ENCODE results near the gene TSC2.
"Not testable (repeated sequence)": the region's sequence is repeated elsewhere in the genome, so short reads cannot be mapped to it uniquely, and the experiment has no call there.

Gene TSC2

GRCh38 chr16:2106211-2106610 lies 58.4 kb downstream of the TSC2 start:
- not testable (repeated sequence) for H3K4me1 ChIP-seq (ENCODE audit: control insufficient read depth, insufficient read depth, low read length); H3K27me3 ChIP-seq (ENCODE audit: control insufficient read depth, insufficient read depth, low read length, poor library complexity, severe bottlenecking); H3K36me3 ChIP-seq (ENCODE audit: control insufficient read depth, insufficient read depth, low read length); H3K9me3 ChIP-seq (ENCODE audit: control insufficient read depth, low read length); H3K27ac ChIP-seq (ENCODE audit: insufficient read depth, low read depth, low read length, poor library complexity, severe bottlenecking); H3K4me3 ChIP-seq (ENCODE audit: insufficient read depth, low read depth, low read length)
- WGBS, 2 experiments = 95% methylated on average over 38 of the region's 38 CpGs

- H3K36me3 ChIP-seq (ENCODE audit: control insufficient read depth, insufficient read depth, low read length) = not testable (repeated sequence)
Measured at GRCh38 chr16:2107121-2107790, 59.5 kb downstream of the TSC2 start.

GRCh38 chr16:2107791-2108125 lies 60.0 kb downstream of the TSC2 start:
- 97% methylated on average over 21 to 23 of the region's 23 CpGs for WGBS, 2 experiments
- H3K36me3 ChIP-seq (ENCODE audit: control insufficient read depth, insufficient read depth, low read length) = not testable (repeated sequence)

More at GRCh38 chr16:2107121-2107790, 59.5 kb downstream of the TSC2 start:
- H3K9me3 ChIP-seq (ENCODE audit: control insufficient read depth, low read length); H3K27me3 ChIP-seq (ENCODE audit: control insufficient read depth, insufficient read depth, low read length, poor library complexity, severe bottlenecking); H3K4me3 ChIP-seq (ENCODE audit: insufficient read depth, low read depth, low read length); H3K4me1 ChIP-seq (ENCODE audit: control insufficient read depth, insufficient read depth, low read length); H3K27ac ChIP-seq (ENCODE audit: insufficient read depth, low read depth, low read length, poor library complexity, severe bottlenecking): not testable (repeated sequence)
- 95% methylated on average over 17 of the region's 17 CpGs for WGBS, 2 experiments

GRCh38 chr16:2108446-2109270 lies 60.9 kb downstream of the TSC2 start:
- not testable (repeated sequence) for H3K4me3 ChIP-seq (ENCODE audit: insufficient read depth, low read depth, low read length); H3K36me3 ChIP-seq (ENCODE audit: control insufficient read depth, insufficient read depth, low read length); H3K4me1 ChIP-seq (ENCODE audit: control insufficient read depth, insufficient read depth, low read length); H3K27me3 ChIP-seq (ENCODE audit: control insufficient read depth, insufficient read depth, low read length, poor library complexity, severe bottlenecking); H3K9me3 ChIP-seq (ENCODE audit: control insufficient read depth, low read length); H3K27ac ChIP-seq (ENCODE audit: insufficient read depth, low read depth, low read length, poor library complexity, severe bottlenecking)
- WGBS, 2 experiments = 97% methylated on average over 73 of the region's 73 CpGs

More at GRCh38 chr16:2107791-2108125, 60.0 kb downstream of the TSC2 start:
- H3K27ac ChIP-seq (ENCODE audit: insufficient read depth, low read depth, low read length, poor library complexity, severe bottlenecking); H3K4me3 ChIP-seq (ENCODE audit: insufficient read depth, low read depth, low read length); H3K4me1 ChIP-seq (ENCODE audit: control insufficient read depth, insufficient read depth, low read length); H3K9me3 ChIP-seq (ENCODE audit: control insufficient read depth, low read length); H3K27me3 ChIP-seq (ENCODE audit: control insufficient read depth, insufficient read depth, low read length, poor library complexity, severe bottlenecking): not testable (repeated sequence)

- not testable (repeated sequence) for H3K9me3 ChIP-seq (ENCODE audit: control insufficient read depth, low read length)
Measured at GRCh38 chr16:2109271-2109580, 61.4 kb downstream of the TSC2 start.

GRCh38 chr16:2109872-2110271 lies 62.1 kb downstream of the TSC2 start:
- not testable (repeated sequence) for H3K9me3 ChIP-seq (ENCODE audit: control insufficient read depth, low read length); H3K4me1 ChIP-seq (ENCODE audit: control insufficient read depth, insufficient read depth, low read length); H3K36me3 ChIP-seq (ENCODE audit: control insufficient read depth, insufficient read depth, low read length); H3K4me3 ChIP-seq (ENCODE audit: insufficient read depth, low read depth, low read length); H3K27ac ChIP-seq (ENCODE audit: insufficient read depth, low read depth, low read length, poor library complexity, severe bottlenecking); H3K27me3 ChIP-seq (ENCODE audit: control insufficient read depth, insufficient read depth, low read length, poor library complexity, severe bottlenecking)
- WGBS, 2 experiments = 97% methylated on average over 22 to 23 of the region's 23 CpGs

More at GRCh38 chr16:2109271-2109580, 61.4 kb downstream of the TSC2 start:
- not testable (repeated sequence) for H3K4me1 ChIP-seq (ENCODE audit: control insufficient read depth, insufficient read depth, low read length); H3K4me3 ChIP-seq (ENCODE audit: insufficient read depth, low read depth, low read length); H3K27ac ChIP-seq (ENCODE audit: insufficient read depth, low read depth, low read length, poor library complexity, severe bottlenecking); H3K36me3 ChIP-seq (ENCODE audit: control insufficient read depth, insufficient read depth, low read length); H3K27me3 ChIP-seq (ENCODE audit: control insufficient read depth, insufficient read depth, low read length, poor library complexity, severe bottlenecking)
- 95 to 97% methylated on average over 25 of the region's 25 CpGs for WGBS, 2 experiments

GRCh38 chr16:2110332-2111008 lies 62.7 kb downstream of the TSC2 start:
- not testable (repeated sequence) for H3K4me3 ChIP-seq (ENCODE audit: insufficient read depth, low read depth, low read length); H3K9me3 ChIP-seq (ENCODE audit: control insufficient read depth, low read length); H3K4me1 ChIP-seq (ENCODE audit: control insufficient read depth, insufficient read depth, low read length); H3K27ac ChIP-seq (ENCODE audit: insufficient read depth, low read depth, low read length, poor library complexity, severe bottlenecking); H3K36me3 ChIP-seq (ENCODE audit: control insufficient read depth, insufficient read depth, low read length); H3K27me3 ChIP-seq (ENCODE audit: control insufficient read depth, insufficient read depth, low read length, poor library complexity, severe bottlenecking)
- WGBS, 2 experiments = 96% methylated on average over 43 of the region's 43 CpGs

- WGBS, 2 experiments = 97 to 98% methylated on average over 36 of the region's 36 CpGs
- H3K27ac ChIP-seq (ENCODE audit: insufficient read depth, low read depth, low read length, poor library complexity, severe bottlenecking); H3K9me3 ChIP-seq (ENCODE audit: control insufficient read depth, low read length); H3K4me1 ChIP-seq (ENCODE audit: control insufficient read depth, insufficient read depth, low read length); H3K36me3 ChIP-seq (ENCODE audit: control insufficient read depth, insufficient read depth, low read length); H3K4me3 ChIP-seq (ENCODE audit: insufficient read depth, low read depth, low read length); H3K27me3 ChIP-seq (ENCODE audit: control insufficient read depth, insufficient read depth, low read length, poor library complexity, severe bottlenecking): not testable (repeated sequence)
Measured at GRCh38 chr16:2111009-2111353, 63.2 kb downstream of the TSC2 start.

- 96 to 97% methylated on average over 59 to 64 of the region's 65 CpGs for WGBS, 2 experiments
- H3K4me1 ChIP-seq (ENCODE audit: control insufficient read depth, insufficient read depth, low read length); H3K9me3 ChIP-seq (ENCODE audit: control insufficient read depth, low read length); H3K4me3 ChIP-seq (ENCODE audit: insufficient read depth, low read depth, low read length); H3K27me3 ChIP-seq (ENCODE audit: control insufficient read depth, insufficient read depth, low read length, poor library complexity, severe bottlenecking); H3K36me3 ChIP-seq (ENCODE audit: control insufficient read depth, insufficient read depth, low read length); H3K27ac ChIP-seq (ENCODE audit: insufficient read depth, low read depth, low read length, poor library complexity, severe bottlenecking): not testable (repeated sequence)
Measured at GRCh38 chr16:2111412-2112335, 63.9 kb downstream of the TSC2 start.

Data from ectodermal cell (in vitro differentiated cells).